Heart left ventricle (tissue), 13 donors: Measurements from ENCODE around the gene AKAP13.

ENCODE experiments used
- CTCF ChIP-seq, 12 donors: fragments of 200-600 bp; sonication (generic) in 4 of 12; IDR thresholded peaks; one replicate each; pipeline versions ENCODE4 v1.5.0 to v1.8.0; 2018 to 2022; ENCODE audit warnings: antibody characterized with exemption in 12 of 12, mild to moderate bottlenecking in 5 of 12
- POLR2A ChIP-seq, 2 donors: fragments of 450-650 bp; IDR thresholded peaks; one replicate each; pipeline ENCODE4 v1.6.1; 2017; ENCODE audit warnings: antibody characterized with exemption in 2 of 2, mild to moderate bottlenecking in 2 of 2, moderate library complexity in 2 of 2
- donor health status: ischemic (EF 13 %, LVEDD 7.1; RV severe dilation, severe dysfunction).
- donor health status: DM: no; HTN: yes; CAD: no.
- donor health status: DM: no; HTN: no; CAD: no.
- donor health status: ischemic (EF 25% LVEDD 6.9; RV normal size, moderate dysfunction).
- donor health status: ischemic (EF 25% LVEDD 5.7; RV mildly dilated, moderate dysfunction).
- donor health status: ischemic (EF 35%, LVEDD 5.7; RV mildly dilated, moderate dysfunction).
- donor health status: nonischemic (EF 11% LVEDD 7.7; RV severe dilation, severe dysfunction).
- donor health status: DM: yes; HTN: yes; CAD: no.
- donor health status: PGD.
- donor health status: ischemic (EF 29% LVEDD 5.4; RV normal size, mild dysfunction).
- donor health status: nonischemic (EF 23%, LVEDD 6.1; RV moderate dilation, normal function).

DNA sequence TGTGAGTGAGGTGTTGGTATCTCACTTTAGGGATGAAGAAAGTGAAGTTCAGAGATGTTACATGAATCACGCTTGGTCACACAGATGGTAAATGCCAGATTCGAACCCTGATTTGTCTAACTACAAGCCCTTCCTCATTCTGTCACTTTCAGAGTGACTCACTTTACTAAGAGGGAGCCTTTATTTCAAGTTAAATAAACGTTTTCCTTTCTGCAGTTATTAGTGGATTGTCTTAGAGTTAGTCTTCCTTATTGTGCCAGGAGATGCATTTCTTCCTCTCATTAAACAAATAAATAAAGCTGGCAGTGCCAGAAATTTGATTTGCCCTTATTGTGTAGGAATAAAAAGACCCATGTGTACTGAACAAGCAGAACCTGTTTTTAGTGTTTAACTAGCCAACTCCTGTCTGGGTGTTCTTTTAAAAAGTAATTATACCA is 162.5 kb downstream of the AKAP13 start:
- no peak for TF ChIP-seq CTCF (IDR thresholded peaks at IDR 0.05)
- TF ChIP-seq POLR2A (IDR thresholded peaks at IDR 0.05) = no peak
